ENCODE data around the gene RGS5. TPM values are rescaled to one million over a fixed set of nuclear protein-coding genes. Genes with fewer than 3 reads are reported as not detected.

The RGS5 gene
- total and polyA plus RNA-seq, 4 experiments from 2014 or later: 1.3 to 5.7 (median 2.2) TPM

DNA sequence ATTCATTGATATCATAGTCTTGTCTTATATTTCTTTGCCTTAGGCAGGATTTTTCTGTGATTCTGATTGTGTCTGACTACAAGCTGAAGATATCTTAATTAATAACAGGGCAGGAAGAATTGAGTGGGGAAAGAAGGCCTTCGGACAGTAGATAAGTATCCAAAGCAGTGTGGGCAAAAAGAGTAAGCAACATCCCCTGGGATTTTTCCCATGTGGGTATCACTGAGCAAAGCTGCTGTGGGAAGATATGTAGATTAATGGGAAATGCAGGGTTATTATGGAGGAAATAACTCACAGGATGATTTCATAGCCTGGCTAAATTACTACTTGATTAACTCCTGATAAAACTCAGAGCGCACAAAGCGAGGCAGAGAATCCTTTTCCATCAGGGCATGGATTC, 55.7 kb downstream of the RGS5 start:
- Mint-ChIP-seq H3K36me3 (peaks cover 0 to 7% of the 10 kb centered on the region in 2 donors), H3K27me3 (no peaks in the 10 kb centered on the region), H3K4me1 (no peaks in the 10 kb centered on the region), H3K27ac (no peak overlapping the region), H3K4me3 (no peak overlapping the region), H3K9me3 (no peaks in the 10 kb centered on the region)
- Histone ChIP-seq H3K36me3 (ENCODE audit: insufficient read depth, low read length) (no peaks in the 10 kb centered on the region), H3K27me3 (ENCODE audit: insufficient read depth, low read length) (no peaks in the 10 kb centered on the region), H3K27ac (ENCODE audit: low read depth, low read length) (no peak overlapping the region), H3K9me3 (ENCODE audit: control insufficient read depth in 1 of 2, low read length in 2 of 2) (no peaks in the 10 kb centered on the region), H3K4me3 (ENCODE audit: low read length in 2 of 2) (no peak overlapping the region), H3K4me1 (ENCODE audit: insufficient read depth, low read length) (no peaks in the 10 kb centered on the region)
- CTCF ChIA-PET (ENCODE audit: partially characterized antibody): no interaction called here
- POLR2A ChIA-PET (ENCODE audit: partially characterized antibody): no interaction called here
- intact Hi-C loops (cut with micrococcal nuclease): no loop called here
- no peak for DNase-seq

GRCh38 chr1:163145435-163145834, 57.3 kb downstream of the RGS5 start:
- Histone ChIP-seq H3K9me3 (ENCODE audit: control insufficient read depth in 1 of 2, low read length in 2 of 2) (no peaks in the 10 kb centered on the region), H3K36me3 (ENCODE audit: insufficient read depth, low read length) (no peaks in the 10 kb centered on the region), H3K27me3 (ENCODE audit: insufficient read depth, low read length) (no peaks in the 10 kb centered on the region), H3K27ac (ENCODE audit: low read depth, low read length) (no peak overlapping the region), H3K4me1 (ENCODE audit: insufficient read depth, low read length) (no peaks in the 10 kb centered on the region), H3K4me3 (ENCODE audit: low read length in 2 of 2) (no peak overlapping the region)
- H3K36me3 Mint-ChIP-seq: no peaks in the 10 kb centered on the region
- no peak for DNase-seq
- H3K27ac Mint-ChIP-seq: no peak overlapping the region
- H3K9me3 Mint-ChIP-seq: peaks cover 0 to 3% (median 0%) of the 10 kb centered on the region in 8 donors
- ChIA-PET POLR2A (ENCODE audit: partially characterized antibody) (no interaction called here), CTCF (ENCODE audit: partially characterized antibody) (no interaction called here)
- H3K4me3 Mint-ChIP-seq: no peak overlapping the region
- H3K4me1 Mint-ChIP-seq: no peaks in the 10 kb centered on the region
- intact Hi-C loops (cut with micrococcal nuclease): no loop called here
- no peaks in the 10 kb centered on the region for H3K27me3 Mint-ChIP-seq

DNA sequence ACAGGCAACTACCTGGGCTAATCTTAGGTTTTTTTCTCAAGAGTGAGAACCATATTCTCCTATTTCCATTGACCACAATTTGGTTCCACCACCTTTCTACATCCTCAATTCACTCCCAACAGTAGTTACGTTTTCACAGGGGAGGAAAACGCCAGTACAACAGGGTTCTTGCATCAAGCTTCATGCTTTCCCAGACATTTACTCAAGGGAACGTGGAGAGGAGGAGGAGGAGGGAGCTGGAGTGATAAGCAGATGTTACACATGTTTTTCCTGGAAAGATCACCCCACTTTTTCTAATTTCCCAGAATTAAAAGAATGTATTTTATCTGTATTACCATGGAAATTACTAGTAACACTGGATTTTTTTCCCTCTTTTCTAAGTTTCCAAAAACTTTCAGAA, 58.3 kb downstream of the RGS5 start:
- ChIA-PET CTCF (ENCODE audit: partially characterized antibody) (no interaction called here), POLR2A (ENCODE audit: partially characterized antibody) (no interaction called here)
- intact Hi-C loops (cut with micrococcal nuclease): no loop called here
- no peak overlapping the region for H3K4me3 Mint-ChIP-seq
- no peaks in the 10 kb centered on the region for H3K4me1 Mint-ChIP-seq
- peaks cover 0 to 3% (median 0%) of the 10 kb centered on the region in 8 donors for H3K9me3 Mint-ChIP-seq
- Histone ChIP-seq H3K4me3 (ENCODE audit: low read length in 2 of 2) (no peak overlapping the region), H3K27ac (ENCODE audit: low read depth, low read length) (no peak overlapping the region), H3K9me3 (ENCODE audit: control insufficient read depth in 1 of 2, low read length in 2 of 2) (no peaks in the 10 kb centered on the region), H3K27me3 (ENCODE audit: insufficient read depth, low read length) (no peaks in the 10 kb centered on the region), H3K36me3 (ENCODE audit: insufficient read depth, low read length) (no peaks in the 10 kb centered on the region), H3K4me1 (ENCODE audit: insufficient read depth, low read length) (no peaks in the 10 kb centered on the region)
- H3K27me3 Mint-ChIP-seq: no peaks in the 10 kb centered on the region
- no peak overlapping the region for H3K27ac Mint-ChIP-seq
- DNase-seq: no peak
- no peaks in the 10 kb centered on the region for H3K36me3 Mint-ChIP-seq

GRCh38 chr1:163142152-163142551, 60.6 kb downstream of the RGS5 start:
- H3K9me3 ChIP-seq (ENCODE audit: control insufficient read depth in 1 of 2, low read length in 2 of 2): no peaks in the 10 kb centered on the region
- DNase-seq: no peak
- H3K27ac ChIP-seq (ENCODE audit: low read depth, low read length): no peak overlapping the region
- no peaks in the 10 kb centered on the region for H3K4me1 ChIP-seq (ENCODE audit: insufficient read depth, low read length)
- ChIA-PET POLR2A (ENCODE audit: partially characterized antibody) (no interaction called here), CTCF (ENCODE audit: partially characterized antibody) (no interaction called here)
- no peak overlapping the region for H3K4me3 Mint-ChIP-seq
- no peaks in the 10 kb centered on the region for H3K4me1 Mint-ChIP-seq
- H3K27me3 Mint-ChIP-seq: peaks cover 0 to 2% of the 10 kb centered on the region in 2 donors
- H3K36me3 ChIP-seq (ENCODE audit: insufficient read depth, low read length): no peaks in the 10 kb centered on the region
- H3K36me3 Mint-ChIP-seq: no peaks in the 10 kb centered on the region
- H3K4me3 ChIP-seq (ENCODE audit: low read length in 2 of 2): no peak overlapping the region
- H3K27me3 ChIP-seq (ENCODE audit: insufficient read depth, low read length): no peaks in the 10 kb centered on the region
- intact Hi-C loops (cut with micrococcal nuclease): no loop called here
- no peak overlapping the region for H3K27ac Mint-ChIP-seq
- peaks cover 0 to 3% (median 0%) of the 10 kb centered on the region in 8 donors for H3K9me3 Mint-ChIP-seq

DNA sequence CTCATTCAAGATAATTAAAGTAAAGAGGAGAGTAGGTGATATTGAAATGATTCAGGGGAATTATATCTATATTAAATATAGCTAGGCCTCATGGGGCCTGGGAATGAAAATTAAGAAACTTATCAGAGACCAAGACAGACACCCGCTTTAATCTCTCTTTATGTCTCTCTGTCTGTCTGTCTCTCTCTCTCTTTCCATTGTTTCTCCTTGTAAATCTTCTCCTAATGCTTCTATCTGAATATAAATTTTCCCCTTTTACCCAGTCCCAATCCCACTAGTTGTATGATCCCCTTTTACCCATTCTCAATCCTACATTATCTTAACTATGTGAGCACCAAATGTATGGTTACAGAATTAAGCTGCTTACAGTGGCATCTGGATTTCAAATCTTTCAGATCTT, 61.2 kb downstream of the RGS5 start:
- Histone ChIP-seq H3K4me3 (ENCODE audit: low read length in 2 of 2) (no peak overlapping the region), H3K9me3 (ENCODE audit: control insufficient read depth in 1 of 2, low read length in 2 of 2) (no peaks in the 10 kb centered on the region), H3K4me1 (ENCODE audit: insufficient read depth, low read length) (no peaks in the 10 kb centered on the region), H3K27ac (ENCODE audit: low read depth, low read length) (no peak overlapping the region), H3K36me3 (ENCODE audit: insufficient read depth, low read length) (no peaks in the 10 kb centered on the region), H3K27me3 (ENCODE audit: insufficient read depth, low read length) (no peaks in the 10 kb centered on the region)
- Mint-ChIP-seq H3K9me3 (peaks cover 0 to 3% (median 0%) of the 10 kb centered on the region in 8 donors), H3K27me3 (peaks cover 0 to 2% of the 10 kb centered on the region in 2 donors), H3K27ac (no peak overlapping the region), H3K4me1 (no peaks in the 10 kb centered on the region), H3K4me3 (no peak overlapping the region), H3K36me3 (no peaks in the 10 kb centered on the region)
- intact Hi-C loops (cut with micrococcal nuclease): no loop called here
- CTCF ChIA-PET (ENCODE audit: partially characterized antibody): no interaction called here
- no peak for DNase-seq
- POLR2A ChIA-PET (ENCODE audit: partially characterized antibody): no interaction called here

- H3K4me1 Mint-ChIP-seq: no peaks in the 10 kb centered on the region
- H3K9me3 ChIP-seq (ENCODE audit: control insufficient read depth in 1 of 2, low read length in 2 of 2): no peaks in the 10 kb centered on the region
These were observed 65.0 kb downstream of the RGS5 start for GRCh38 chr1:163137556-163138265.

DNA sequence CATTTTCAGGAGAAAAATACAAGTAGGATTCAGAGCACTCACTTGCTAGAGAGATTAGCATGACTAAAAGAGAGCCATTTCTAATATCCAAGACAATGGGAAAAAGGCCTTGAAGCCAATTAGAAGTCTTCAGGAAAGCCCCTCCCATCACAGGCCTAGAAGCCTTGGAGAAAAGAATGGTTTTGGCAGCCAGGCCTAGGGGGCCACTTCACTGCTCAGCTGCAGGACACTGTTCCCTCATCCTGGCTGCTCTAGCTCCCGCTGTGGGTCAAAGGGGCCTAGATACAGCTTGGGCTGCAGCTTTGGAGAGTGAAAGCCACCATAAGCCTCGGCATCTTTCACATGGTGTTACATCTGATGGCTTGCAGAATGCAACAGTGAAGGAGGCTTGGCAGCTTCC, 70.7 kb downstream of the RGS5 start:
- no peaks in the 10 kb centered on the region for H3K9me3 ChIP-seq (ENCODE audit: control insufficient read depth in 1 of 2, low read length in 2 of 2)
- H3K4me1 Mint-ChIP-seq: no peaks in the 10 kb centered on the region
- no peaks in the 10 kb centered on the region for H3K4me1 ChIP-seq (ENCODE audit: insufficient read depth, low read length)
- no peak overlapping the region for H3K4me3 Mint-ChIP-seq
- no peaks in the 10 kb centered on the region for H3K36me3 ChIP-seq (ENCODE audit: insufficient read depth, low read length)
- peaks cover 0 to 1% of the 10 kb centered on the region in 2 donors for H3K27me3 Mint-ChIP-seq
- H3K27me3 ChIP-seq (ENCODE audit: insufficient read depth, low read length): no peaks in the 10 kb centered on the region
- no peaks in the 10 kb centered on the region for H3K36me3 Mint-ChIP-seq
- ChIA-PET CTCF (ENCODE audit: partially characterized antibody) (no interaction called here), POLR2A (ENCODE audit: partially characterized antibody) (no interaction called here)
- peaks cover 0 to 3% (median 0%) of the 10 kb centered on the region in 8 donors for H3K9me3 Mint-ChIP-seq
- intact Hi-C loops (cut with micrococcal nuclease): no loop called here
- no peak for DNase-seq
- no peak overlapping the region for H3K4me3 ChIP-seq (ENCODE audit: low read length in 2 of 2)
- H3K27ac Mint-ChIP-seq: no peak overlapping the region
- no peak overlapping the region for H3K27ac ChIP-seq (ENCODE audit: low read depth, low read length)

More at GRCh38 chr1:163137556-163138265, 65.0 kb downstream of the RGS5 start:
- ChIA-PET POLR2A (ENCODE audit: partially characterized antibody) (no interaction called here), CTCF (ENCODE audit: partially characterized antibody) (no interaction called here)
- intact Hi-C loops (cut with micrococcal nuclease): no loop called here
- H3K4me3 ChIP-seq (ENCODE audit: low read length in 2 of 2): no peak overlapping the region
- no peak for DNase-seq
- H3K27ac ChIP-seq (ENCODE audit: low read depth, low read length): no peak overlapping the region
- no peaks in the 10 kb centered on the region for H3K27me3 ChIP-seq (ENCODE audit: insufficient read depth, low read length)
- Mint-ChIP-seq H3K36me3 (no peaks in the 10 kb centered on the region), H3K4me3 (no peak overlapping the region), H3K27me3 (peaks cover 0 to 2% of the 10 kb centered on the region in 2 donors), H3K9me3 (peaks cover 0 to 3% (median 0%) of the 10 kb centered on the region in 8 donors), H3K27ac (no peak overlapping the region)
- H3K36me3 ChIP-seq (ENCODE audit: insufficient read depth, low read length): no peaks in the 10 kb centered on the region
- no peaks in the 10 kb centered on the region for H3K4me1 ChIP-seq (ENCODE audit: insufficient read depth, low read length)
